Retinal pigment epithelial cell (primary cell): Measurements from ENCODE around the gene PAXX.

Source experiments
- DNase-seq: peaks from one replicate; pipeline ENCODE4 v3.0.0-alpha.2; 2010; ENCODE audit warnings: low read depth
- H3K4me3 ChIP-seq: 2 replicates; pipeline ENCODE4 v1.5.1; 2011; ENCODE audit warnings: mild to moderate bottlenecking, low read length, control low read depth, moderate library complexity
- CTCF ChIP-seq: conservative IDR thresholded peaks from 2 replicates; pipeline ENCODE4 v1.5.1; 2011; ENCODE audit warnings: low read depth, low read length, control low read depth, inconsistent platforms

Gene PAXX

GRCh38 chr9:136955943-136956335 is 36.3 kb upstream of the PAXX start:
- no peak for TF ChIP-seq CTCF
- DNase-seq, result no peak

GRCh38 chr9:136956604-136957003 is 35.6 kb upstream of the PAXX start:
- TF ChIP-seq CTCF, result no peak
- DNase-seq, result no peak
- no peak overlapping the region for H3K4me3 ChIP-seq

More at GRCh38 chr9:136955943-136956335, 36.3 kb upstream of the PAXX start:
- H3K4me3 ChIP-seq, result no peak overlapping the region

- no peak for DNase-seq
- H3K4me3 ChIP-seq, result no peak overlapping the region
- no peak for TF ChIP-seq CTCF
Measured at GRCh38 chr9:136957461-136957860, 34.8 kb upstream of the PAXX start.

- no peak for DNase-seq
- H3K4me3 ChIP-seq, result no peak overlapping the region
- no peak for TF ChIP-seq CTCF
Measured at GRCh38 chr9:136957901-136958300, 34.3 kb upstream of the PAXX start.

GRCh38 chr9:136958473-136958872 is 33.7 kb upstream of the PAXX start:
- TF ChIP-seq CTCF, result no peak
- H3K4me3 ChIP-seq, result no peak overlapping the region

GRCh38 chr9:136958898-136959850 is 33.0 kb upstream of the PAXX start:
- no peak overlapping the region for H3K4me3 ChIP-seq
- no peak for TF ChIP-seq CTCF
- no peak for DNase-seq

More at GRCh38 chr9:136958473-136958872, 33.7 kb upstream of the PAXX start:
- DNase-seq, result no peak
